Left renal pelvis (tissue), 4 donors: ENCODE measurements around the gene BPTF. TPM values are rescaled to one million over a fixed set of nuclear protein-coding genes. Genes with fewer than 3 reads are reported as not detected.
"Not testable (repeated sequence)": the region's sequence is repeated elsewhere in the genome, so short reads cannot be mapped to it uniquely, and the experiment has no call there.

Source experiments
- DNase-seq, 4 donors: peaks; one replicate each; pipeline ENCODE4 v3.0.0-alpha.2; 2013; ENCODE audit warnings: low read depth in 4 of 4, low spot score in 3 of 4
- polyA plus RNA-seq, 4 donors: library from polyadenylated mRNA; unstranded; fragments of 120-200 nt; gene quantifications; one replicate each; pipeline ENCODE4 v1.2.1, GENCODE V29; 2013; ENCODE audit not compliant: insufficient read length in 4 of 4

The BPTF gene
- polyA plus RNA-seq, 4 donors, result 94.0 to 129 (median 118) TPM

DNA sequence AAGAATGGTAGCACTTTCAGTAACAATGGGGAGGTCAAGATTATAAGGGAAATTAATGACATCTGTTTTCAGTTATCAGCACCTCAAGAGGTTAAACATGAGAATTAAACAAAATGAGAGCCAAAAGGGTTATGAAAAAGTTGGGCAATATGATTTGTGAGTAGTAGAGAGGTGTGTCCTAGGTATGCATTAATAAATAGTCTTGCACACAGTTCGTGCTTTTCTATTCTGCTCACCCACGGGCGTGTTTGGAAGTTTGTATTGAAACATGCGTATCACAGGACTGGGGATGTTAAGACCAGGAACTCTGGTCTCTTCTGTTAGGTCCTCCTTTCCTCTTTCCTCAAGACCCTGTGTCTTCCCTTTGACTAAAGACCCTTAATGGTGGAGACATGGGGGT lies 6.0 kb downstream of the BPTF start:
- no peak for DNase-seq

DNA sequence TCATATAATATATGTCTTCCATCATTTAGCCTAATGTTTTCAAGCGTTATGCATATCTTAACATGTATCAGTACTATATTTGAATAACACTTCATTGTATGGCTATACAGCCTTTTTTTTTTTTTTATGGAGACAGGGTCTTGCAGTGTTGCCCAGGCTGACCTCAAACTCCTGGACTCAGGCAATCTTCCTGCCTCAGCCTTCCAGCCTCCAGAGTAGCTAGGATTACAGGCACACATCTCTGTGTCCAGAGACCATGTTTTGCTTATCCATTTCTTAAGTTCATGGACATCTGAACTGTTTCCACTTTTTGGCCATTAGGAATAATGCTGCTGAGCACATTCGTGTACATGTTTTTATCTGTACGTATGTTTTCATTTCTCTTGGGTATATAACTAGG lies 7.8 kb downstream of the BPTF start:
- no peak for DNase-seq

DNA sequence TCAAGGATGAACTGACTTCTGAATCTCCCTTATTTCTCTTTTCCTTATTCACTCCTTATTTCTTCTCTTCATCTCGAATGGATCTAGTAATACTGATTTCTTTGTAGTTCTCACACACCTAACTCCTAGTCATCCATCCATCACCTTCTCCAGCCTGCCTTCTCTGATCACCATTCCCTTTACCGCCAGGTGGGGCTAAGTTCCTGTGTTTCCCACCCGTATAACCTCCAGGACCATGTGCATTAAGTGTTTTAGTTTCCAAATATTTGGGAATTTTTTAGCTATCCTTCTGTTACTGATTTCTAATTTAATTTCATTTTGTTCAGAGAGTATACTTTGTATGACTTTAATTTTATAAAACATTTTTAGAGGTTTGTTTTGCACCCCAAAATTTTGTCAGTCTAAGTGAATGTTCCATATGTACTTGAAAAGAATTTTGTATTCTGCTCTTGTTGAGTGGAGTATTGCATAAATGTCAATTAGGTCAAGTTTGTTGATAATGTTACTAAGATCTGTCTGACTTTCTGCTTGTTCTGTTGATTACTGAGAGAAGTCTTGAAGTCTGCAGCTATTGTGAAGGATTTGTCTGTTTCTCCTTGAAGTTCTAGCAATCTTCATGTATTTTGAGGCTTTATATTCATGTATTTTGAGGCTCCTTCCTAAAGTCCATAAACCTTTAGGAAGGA lies 8.8 kb downstream of the BPTF start:
- DNase-seq, result no peak

GRCh38 chr17:67834634-67835033 lies 9.3 kb downstream of the BPTF start:
- DNase-seq, result no peak

- no peak for DNase-seq
Observed at GRCh38 chr17:67836205-67836987, 11.1 kb downstream of the BPTF start.

- DNase-seq, result no peak
Observed at GRCh38 chr17:67837965-67838364, 12.7 kb downstream of the BPTF start.

DNA sequence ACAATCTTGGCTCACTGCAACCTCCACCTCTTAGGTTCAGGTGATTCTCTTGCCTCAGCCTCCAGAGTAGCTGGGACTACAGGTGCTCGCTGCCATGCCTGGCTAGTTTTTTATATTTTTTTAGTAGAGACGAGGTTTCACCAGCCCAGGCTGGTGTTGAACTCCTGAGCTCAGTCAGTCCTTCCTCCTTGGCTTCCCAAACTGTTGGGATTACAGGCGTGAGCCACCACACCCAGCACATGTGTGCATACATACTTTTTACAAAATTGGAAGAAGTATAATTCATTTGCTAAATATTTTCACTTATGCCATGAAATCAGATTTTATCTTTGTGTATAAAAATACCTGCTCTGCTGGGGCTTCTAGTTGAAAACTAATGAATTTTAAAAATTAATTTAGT lies 13.2 kb downstream of the BPTF start:
- no peak for DNase-seq

GRCh38 chr17:67841992-67842391 lies 16.7 kb downstream of the BPTF start:
- DNase-seq, result no peak

DNA sequence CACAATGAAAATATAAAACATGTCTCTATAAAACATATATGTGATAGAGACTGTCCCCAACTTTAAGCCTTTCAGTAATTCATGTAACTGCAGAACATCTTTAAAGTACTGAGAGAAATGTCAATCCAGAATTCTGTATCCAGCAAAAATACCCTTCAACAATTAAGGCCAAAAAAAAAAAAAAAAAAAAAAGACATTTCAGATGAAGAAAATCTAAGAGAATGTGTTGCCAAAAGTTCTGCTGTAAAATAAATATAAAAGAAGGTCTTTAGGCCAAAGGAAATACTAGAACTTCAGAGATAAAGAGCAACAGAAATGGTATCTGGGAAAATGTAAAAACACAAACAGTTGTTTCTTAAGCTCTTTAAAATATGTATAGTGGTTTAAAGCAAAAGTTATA lies 17.3 kb downstream of the BPTF start:
- DNase-seq, result no peak

DNA sequence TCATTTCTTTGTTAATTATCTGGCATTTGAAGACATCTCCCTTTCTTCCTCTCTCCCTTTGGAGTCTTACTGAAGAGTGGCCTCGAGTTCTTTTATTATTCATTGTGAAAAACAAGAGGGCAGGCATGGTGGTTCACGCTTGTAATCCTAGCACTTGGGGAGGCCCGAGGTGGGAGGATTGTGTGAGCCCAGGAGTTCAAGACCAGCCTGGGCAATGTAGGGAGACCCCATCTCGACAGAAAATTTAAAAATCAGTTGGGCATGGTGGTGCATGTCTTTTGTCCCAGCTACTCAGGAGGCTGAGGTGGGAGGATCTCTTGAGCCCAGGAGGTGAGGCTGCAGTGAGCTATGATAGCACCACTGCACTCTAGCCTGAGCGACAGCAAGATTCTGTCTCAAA lies 20.1 kb downstream of the BPTF start:
- DNase-seq, result no peak

DNA sequence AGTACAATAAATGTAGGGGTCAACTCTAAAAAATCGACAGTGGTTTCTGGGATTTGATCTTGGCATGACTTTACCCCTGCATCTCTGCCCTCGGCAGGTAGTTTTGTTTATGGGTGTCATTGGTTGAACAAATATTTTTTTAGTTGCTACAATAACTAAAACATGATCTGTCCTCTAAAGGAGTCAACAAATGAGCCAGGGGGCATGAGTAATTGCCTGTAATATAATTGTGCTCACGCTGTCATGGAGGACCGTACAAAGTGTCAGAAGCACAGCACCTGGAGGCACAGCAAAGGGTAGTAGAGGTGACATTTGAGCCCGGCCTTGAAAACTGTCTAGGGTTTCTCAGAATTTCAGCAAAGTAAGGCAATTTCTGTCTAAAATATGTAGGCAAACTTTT lies 22.9 kb downstream of the BPTF start:
- DNase-seq, result not testable (repeated sequence)

- DNase-seq, result not testable (repeated sequence)
Observed at GRCh38 chr17:67848846-67849245, 23.5 kb downstream of the BPTF start.

DNA sequence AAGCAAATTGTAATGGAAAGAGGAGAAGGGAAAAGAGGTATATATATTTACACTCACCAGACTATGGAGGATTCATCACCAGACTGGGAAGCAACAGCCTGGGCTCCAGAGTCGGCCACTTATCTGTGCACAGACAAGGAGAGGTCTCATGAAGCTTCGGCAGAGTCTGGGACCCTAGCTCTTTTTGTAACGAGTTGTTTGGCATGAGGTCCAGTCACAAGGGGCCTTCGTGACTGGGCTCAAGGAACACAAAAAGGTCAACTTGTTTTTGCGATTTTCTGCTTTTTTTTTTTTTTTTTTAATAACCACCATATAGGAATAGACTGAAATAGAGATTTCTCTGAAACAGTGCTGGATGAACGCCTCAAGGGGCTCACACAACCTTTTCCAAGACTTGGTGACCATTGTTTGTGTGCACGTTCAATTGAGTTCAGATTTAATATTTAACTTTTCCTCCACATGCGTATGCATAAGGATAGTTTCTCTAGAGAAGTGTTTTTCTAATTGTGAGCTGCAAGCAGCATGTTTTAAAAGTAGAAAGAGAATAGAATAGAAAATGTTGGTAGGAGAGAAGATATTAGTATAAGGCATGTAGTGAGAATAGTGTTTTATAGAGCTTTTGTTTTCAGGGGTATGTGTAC lies 25.8 kb downstream of the BPTF start:
- DNase-seq, result no peak

DNA sequence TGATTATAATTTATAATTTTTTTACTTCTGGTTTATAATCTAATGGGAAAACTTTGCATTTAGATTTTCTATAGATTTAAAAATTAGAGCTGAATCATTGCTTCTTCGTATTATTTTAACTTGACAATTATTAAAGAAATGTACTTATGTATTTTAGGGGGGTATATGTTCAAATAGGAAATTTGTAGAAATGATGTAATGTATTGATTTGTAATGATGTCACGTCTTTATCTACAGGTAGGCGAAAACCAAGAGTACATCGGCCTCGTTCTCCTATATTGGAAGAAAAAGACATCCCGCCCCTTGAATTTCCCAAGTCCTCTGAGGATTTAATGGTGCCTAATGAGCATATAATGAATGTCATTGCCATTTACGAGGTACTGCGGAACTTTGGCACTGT lies 28.4 kb downstream of the BPTF start:
- no peak for DNase-seq

DNA sequence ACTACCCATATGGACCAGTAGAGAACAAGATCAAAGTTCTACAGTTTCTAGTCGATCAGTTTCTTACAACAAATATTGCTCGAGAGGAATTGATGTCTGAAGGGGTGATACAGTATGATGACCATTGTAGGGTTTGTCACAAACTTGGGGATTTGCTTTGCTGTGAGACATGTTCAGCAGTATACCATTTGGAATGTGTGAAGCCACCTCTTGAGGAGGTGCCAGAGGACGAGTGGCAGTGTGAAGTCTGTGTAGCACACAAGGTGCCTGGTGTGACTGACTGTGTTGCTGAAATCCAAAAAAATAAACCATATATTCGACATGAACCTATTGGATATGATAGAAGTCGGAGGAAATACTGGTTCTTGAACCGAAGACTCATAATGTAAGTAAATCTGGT lies 29.1 kb downstream of the BPTF start:
- DNase-seq, result no peak

- no peak for DNase-seq
Observed at GRCh38 chr17:67855504-67856324, 30.4 kb downstream of the BPTF start.

DNA sequence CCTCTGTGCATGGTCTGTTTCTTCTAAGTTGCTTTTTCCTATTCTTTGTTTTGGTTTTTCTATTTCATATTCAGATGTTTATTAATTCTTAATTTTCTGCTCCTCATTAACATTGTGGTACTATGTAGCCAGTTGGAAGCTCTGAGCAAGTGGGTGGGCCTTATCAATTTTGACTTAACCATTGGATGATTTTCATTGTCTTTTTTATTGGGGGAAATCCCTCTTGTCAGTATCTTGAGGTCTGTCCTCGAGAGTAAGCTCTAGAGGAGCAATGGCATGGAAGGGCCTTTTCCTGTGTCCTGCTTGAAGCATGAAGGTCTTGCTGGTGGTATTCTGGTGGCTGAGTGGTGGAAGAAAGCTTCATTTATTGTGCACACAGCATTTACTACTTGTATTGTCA lies 31.1 kb downstream of the BPTF start:
- DNase-seq, result not testable (repeated sequence)

- DNase-seq, result no peak
Observed at GRCh38 chr17:67862614-67863217, 37.4 kb downstream of the BPTF start.

DNA sequence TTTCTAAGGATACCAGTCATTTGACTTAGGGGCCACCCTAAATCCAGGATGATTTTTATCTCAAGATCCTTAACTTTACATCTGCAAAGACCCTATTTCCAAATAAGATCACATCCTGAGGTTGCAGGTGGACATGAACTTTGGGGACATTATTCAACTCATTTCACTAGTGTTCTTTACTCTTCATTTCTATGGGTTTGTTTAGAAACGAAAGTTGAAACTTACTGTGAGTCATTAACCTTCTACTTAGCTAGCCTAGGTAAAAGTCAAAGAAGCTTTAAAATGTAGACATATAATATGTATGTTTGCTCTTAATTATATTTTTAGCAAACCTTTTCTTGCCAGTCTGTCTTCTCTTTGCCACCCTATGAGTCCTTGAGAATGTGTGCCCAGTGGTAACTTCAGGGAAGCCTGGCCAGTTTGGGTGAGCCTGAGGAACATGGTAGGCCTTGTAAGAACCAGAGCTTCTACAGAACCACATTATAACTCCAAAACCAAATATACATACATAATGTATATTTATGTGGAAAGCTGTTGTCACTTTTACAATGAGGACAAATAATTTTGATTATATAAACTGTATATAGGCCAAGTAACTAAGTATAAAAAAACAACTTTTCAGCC lies 38.4 kb downstream of the BPTF start:
- no peak for DNase-seq

- no peak for DNase-seq
Observed at GRCh38 chr17:67865438-67865837, 40.1 kb downstream of the BPTF start.
